HEK293 (cell line): Measurements from ENCODE around the gene PIGS.

Source experiments
- CTCF ChIA-PET: fragments of 350-600 bp; formaldehyde crosslinking; extraction: SDS; loops from one replicate; lab custom pipeline; 2021; ENCODE audit warnings: antibody characterized with exemption; lab: Yijun Ruan, JAX
- POLR2A ChIA-PET: fragments of 300-600 bp; formaldehyde crosslinking; extraction: SDS; loops from one replicate; lab custom pipeline; 2020; ENCODE audit warnings: antibody characterized with exemption, inconsistent platforms; lab: Yijun Ruan, JAX
- H3K27ac ChIP-seq: fragments of 200-500 bp; sonication (Bioruptor generic); 2 replicates; pipeline ENCODE4 v1.5.1; 2014; ENCODE audit warnings: low read depth, low read length, control low read depth, inconsistent platforms; ENCODE audit errors: extremely low read depth
- H3K36me3 ChIP-seq, 2 experiments: fragments of 200-500 bp in 1 of 2; sonication (Bioruptor generic) in 1 of 2; 1 replicate in 1 of 2; 2 replicates in 1 of 2; pipeline ENCODE4 v1.5.1; 2014 to 2017; ENCODE audit warnings: inconsistent platforms in 2 of 2, low read length in 2 of 2; ENCODE audit not compliant: control insufficient read depth in 2 of 2, insufficient read depth in 1 of 2
- H3K4me1 ChIP-seq: fragments of 200-500 bp; sonication (Bioruptor generic); 2 replicates; pipeline ENCODE4 v1.5.1; 2014; ENCODE audit warnings: mild to moderate bottlenecking, low read length, inconsistent platforms; ENCODE audit not compliant: control insufficient read depth, insufficient read depth
- H3K4me3 ChIP-seq: 2 replicates; pipeline ENCODE4 v1.5.1; 2011; ENCODE audit warnings: low read depth, mild to moderate bottlenecking, control low read depth, low read length, moderate library complexity
- H3K9me3 ChIP-seq: fragments of 200-500 bp; sonication (Bioruptor generic); 2 replicates; pipeline ENCODE4 v1.5.1; 2014; ENCODE audit warnings: low read depth, low read length, inconsistent platforms; ENCODE audit not compliant: control insufficient read depth, insufficient read depth
- KLF10 ChIP-seq: fragments of 450-650 bp; IDR thresholded peaks from 2 replicates; pipeline ENCODE4 v1.5.1; 2018; ENCODE audit warnings: missing biosample characterization, mild to moderate bottlenecking, missing genetic modification characterization
- KLF16 ChIP-seq: fragments of 450-650 bp; formaldehyde crosslinking; IDR thresholded peaks from 2 replicates; pipeline ENCODE4 v1.5.1; 2017; ENCODE audit warnings: missing biosample characterization, missing genetic modification characterization
- KLF9 ChIP-seq: fragments of 450-650 bp; formaldehyde crosslinking; IDR thresholded peaks from 2 replicates; pipeline ENCODE4 v1.5.1; 2016; ENCODE audit warnings: missing biosample characterization, missing genetic modification characterization, low read depth
- MZF1 ChIP-seq: fragments of 450-650 bp; formaldehyde crosslinking; IDR thresholded peaks from 2 replicates; pipeline ENCODE4 v1.5.1; 2017; ENCODE audit warnings: missing biosample characterization, missing genetic modification characterization, borderline replicate concordance
- OSR2 ChIP-seq: fragments of 450-650 bp; formaldehyde crosslinking; IDR thresholded peaks from 2 replicates; pipeline ENCODE4 v1.5.1; 2016; ENCODE audit warnings: missing biosample characterization, missing genetic modification characterization
- SP3 ChIP-seq: fragments of 450-650 bp; formaldehyde crosslinking; IDR thresholded peaks from 2 replicates; pipeline ENCODE4 v1.5.1; 2016; ENCODE audit warnings: missing biosample characterization, missing genetic modification characterization
- SP7 ChIP-seq: fragments of 450-650 bp; formaldehyde crosslinking; IDR thresholded peaks from 2 replicates; pipeline ENCODE4 v1.5.1; 2016; ENCODE audit warnings: missing biosample characterization, missing genetic modification characterization
- TRIM28 ChIP-seq: IDR thresholded peaks from 2 replicates; pipeline ENCODE4 v1.6.1; 2011; ENCODE audit warnings: low read length, control low read depth, borderline replicate concordance
- WT1 ChIP-seq: fragments of 450-650 bp; formaldehyde crosslinking; IDR thresholded peaks from 2 replicates; pipeline ENCODE4 v1.5.1; 2016; ENCODE audit warnings: missing biosample characterization, missing genetic modification characterization
- YY1 ChIP-seq: fragments of 450-650 bp; formaldehyde crosslinking; IDR thresholded peaks from 2 replicates; pipeline ENCODE4 v1.5.1; 2018; ENCODE audit warnings: missing biosample characterization, missing genetic modification characterization
- YY2 ChIP-seq: fragments of 450-650 bp; formaldehyde crosslinking; IDR thresholded peaks from 2 replicates; pipeline ENCODE4 v1.5.1; 2016; ENCODE audit warnings: missing biosample characterization, missing genetic modification characterization
- ZBTB17 ChIP-seq: fragments of 450-650 bp; formaldehyde crosslinking; IDR thresholded peaks from 2 replicates; pipeline ENCODE4 v1.5.1; 2016; ENCODE audit warnings: missing biosample characterization, missing genetic modification characterization
- ZBTB20 ChIP-seq: fragments of 450-650 bp; formaldehyde crosslinking; IDR thresholded peaks from 2 replicates; pipeline ENCODE4 v1.5.1; 2016; ENCODE audit warnings: missing biosample characterization, missing genetic modification characterization
- ZBTB8A ChIP-seq: fragments of 450-650 bp; formaldehyde crosslinking; IDR thresholded peaks from 2 replicates; pipeline ENCODE4 v1.5.1; 2016; ENCODE audit warnings: missing biosample characterization, missing genetic modification characterization
- ZEB2 ChIP-seq: fragments of 450-650 bp; formaldehyde crosslinking; IDR thresholded peaks from 2 replicates; pipeline ENCODE4 v1.5.1; 2016; ENCODE audit warnings: missing biosample characterization, missing genetic modification characterization
- ZFHX2 ChIP-seq: fragments of 450-650 bp; formaldehyde crosslinking; conservative IDR thresholded peaks from 2 replicates; pipeline ENCODE4 v1.5.1; 2016; ENCODE audit warnings: missing biosample characterization, missing genetic modification characterization
- ZIC2 ChIP-seq: fragments of 450-650 bp; formaldehyde crosslinking; IDR thresholded peaks from 2 replicates; pipeline ENCODE4 v1.5.1; 2016; ENCODE audit warnings: missing biosample characterization, missing genetic modification characterization
- ZNF214 ChIP-seq: fragments of 450-650 bp; formaldehyde crosslinking; IDR thresholded peaks from 2 replicates; pipeline ENCODE4 v1.5.1; 2017; ENCODE audit warnings: missing biosample characterization, mild to moderate bottlenecking, missing genetic modification characterization, borderline replicate concordance
- ZNF335 ChIP-seq: fragments of 450-650 bp; formaldehyde crosslinking; conservative IDR thresholded peaks from 2 replicates; pipeline ENCODE4 v1.5.1; 2016; ENCODE audit warnings: missing biosample characterization, missing genetic modification characterization
- ZNF366 ChIP-seq: fragments of 450-650 bp; formaldehyde crosslinking; conservative IDR thresholded peaks from 2 replicates; pipeline ENCODE4 v1.5.1; 2016; ENCODE audit warnings: missing biosample characterization, missing genetic modification characterization
- ZNF529 ChIP-seq: fragments of 450-650 bp; formaldehyde crosslinking; IDR thresholded peaks from 2 replicates; pipeline ENCODE4 v1.5.1; 2017; ENCODE audit warnings: missing genetic modification characterization, missing biosample characterization; ENCODE audit not compliant: insufficient replicate concordance
- ZNF548 ChIP-seq: fragments of 450-650 bp; formaldehyde crosslinking; IDR thresholded peaks from 2 replicates; pipeline ENCODE4 v1.5.1; 2016; ENCODE audit warnings: missing biosample characterization, missing genetic modification characterization
- ZNF561 ChIP-seq: fragments of 450-650 bp; IDR thresholded peaks from 2 replicates; pipeline ENCODE4 v1.5.1; 2018; ENCODE audit warnings: missing biosample characterization, missing genetic modification characterization, borderline replicate concordance
- ZNF629 ChIP-seq: fragments of 450-650 bp; formaldehyde crosslinking; IDR thresholded peaks from 2 replicates; pipeline ENCODE4 v1.5.1; 2017; ENCODE audit warnings: missing biosample characterization, missing genetic modification characterization
- ZNF768 ChIP-seq: fragments of 450-650 bp; formaldehyde crosslinking; IDR thresholded peaks from 2 replicates; pipeline ENCODE4 v1.5.1; 2018; ENCODE audit warnings: missing biosample characterization, mild to moderate bottlenecking, missing genetic modification characterization
- ZNF777 ChIP-seq: fragments of 450-650 bp; formaldehyde crosslinking; IDR thresholded peaks from 2 replicates; pipeline ENCODE4 v1.5.1; 2017; ENCODE audit warnings: missing biosample characterization, missing genetic modification characterization, borderline replicate concordance
- ZSCAN30 ChIP-seq: fragments of 450-650 bp; IDR thresholded peaks from 2 replicates; pipeline ENCODE4 v1.5.1; 2018; ENCODE audit warnings: missing biosample characterization, mild to moderate bottlenecking, missing genetic modification characterization, moderate library complexity
- TF ChIP-seq, protein P1 (sequence below): fragments of 450-650 bp; formaldehyde crosslinking; conservative IDR thresholded peaks from 2 replicates; pipeline ENCODE4 v1.5.1; 2016; ENCODE audit warnings: low read depth, missing biosample characterization, missing genetic modification characterization
- TF ChIP-seq, protein P2 (sequence below): sonication (generic); formaldehyde crosslinking; IDR thresholded peaks from 2 replicates; pipeline ENCODE4 v1.8.1; 2022; ENCODE audit warnings: mild to moderate bottlenecking, moderate library complexity, missing genetic modification reagents
- TF ChIP-seq, protein P3 (sequence below): IDR thresholded peaks from 2 replicates; pipeline ENCODE4 v1.6.1; 2011; ENCODE audit warnings: mild to moderate bottlenecking, low read depth, low read length, borderline replicate concordance
- TF ChIP-seq, protein P4 (sequence below): fragments of 450-650 bp; formaldehyde crosslinking; IDR thresholded peaks from 2 replicates; pipeline ENCODE4 v1.5.1; 2016; ENCODE audit warnings: missing biosample characterization, missing genetic modification characterization

Gene PIGS

DNA sequence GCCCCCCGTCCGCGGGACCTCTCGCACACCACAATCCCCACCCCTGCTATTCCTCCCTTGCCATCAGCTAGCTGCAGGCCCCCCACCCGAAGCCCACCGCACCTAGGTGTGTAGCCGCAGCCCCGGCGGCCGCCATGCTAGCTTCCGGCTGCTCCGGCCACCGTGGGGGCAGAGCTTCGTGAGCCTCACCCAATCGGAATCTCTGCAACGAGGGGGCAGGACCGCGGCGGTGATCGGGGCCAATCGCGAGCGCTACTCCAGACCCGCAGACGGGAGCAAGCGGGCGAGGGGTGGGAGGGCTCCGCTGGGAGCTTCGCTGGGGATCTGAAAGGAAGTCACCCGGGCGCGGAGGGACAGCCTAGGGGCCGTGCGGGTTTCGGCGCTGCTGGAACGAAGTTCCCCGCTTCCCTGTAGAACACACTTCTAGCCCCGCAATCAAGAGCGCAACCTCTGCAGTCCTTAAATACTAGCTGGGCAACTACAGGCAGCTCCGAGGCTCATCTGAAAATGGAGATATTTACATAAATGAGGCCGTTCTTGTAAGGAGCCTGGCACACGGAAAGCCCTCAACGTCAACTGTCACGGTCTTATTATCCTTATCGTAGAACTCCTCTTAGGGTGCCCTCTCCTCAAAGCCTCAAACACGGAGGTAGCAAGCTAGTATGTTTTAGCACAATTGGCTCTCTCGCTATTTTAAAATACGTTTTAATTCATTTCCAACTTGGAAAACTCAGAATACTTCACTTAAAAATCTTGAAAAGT is at the start of gene PIGS:
TSS of gene PIGS (minus strand) at position 164 of the 762 bp plus-strand sequence. CDS start at position 136, 28 bp downstream.
- H3K27ac ChIP-seq: peak within 1 kb of the TSS; percentile 84
- 0 out of 2 replicates have a peak, but pooled peaks have one; percentile 8 for TF ChIP-seq KLF9
- TF ChIP-seq, protein P1, sequence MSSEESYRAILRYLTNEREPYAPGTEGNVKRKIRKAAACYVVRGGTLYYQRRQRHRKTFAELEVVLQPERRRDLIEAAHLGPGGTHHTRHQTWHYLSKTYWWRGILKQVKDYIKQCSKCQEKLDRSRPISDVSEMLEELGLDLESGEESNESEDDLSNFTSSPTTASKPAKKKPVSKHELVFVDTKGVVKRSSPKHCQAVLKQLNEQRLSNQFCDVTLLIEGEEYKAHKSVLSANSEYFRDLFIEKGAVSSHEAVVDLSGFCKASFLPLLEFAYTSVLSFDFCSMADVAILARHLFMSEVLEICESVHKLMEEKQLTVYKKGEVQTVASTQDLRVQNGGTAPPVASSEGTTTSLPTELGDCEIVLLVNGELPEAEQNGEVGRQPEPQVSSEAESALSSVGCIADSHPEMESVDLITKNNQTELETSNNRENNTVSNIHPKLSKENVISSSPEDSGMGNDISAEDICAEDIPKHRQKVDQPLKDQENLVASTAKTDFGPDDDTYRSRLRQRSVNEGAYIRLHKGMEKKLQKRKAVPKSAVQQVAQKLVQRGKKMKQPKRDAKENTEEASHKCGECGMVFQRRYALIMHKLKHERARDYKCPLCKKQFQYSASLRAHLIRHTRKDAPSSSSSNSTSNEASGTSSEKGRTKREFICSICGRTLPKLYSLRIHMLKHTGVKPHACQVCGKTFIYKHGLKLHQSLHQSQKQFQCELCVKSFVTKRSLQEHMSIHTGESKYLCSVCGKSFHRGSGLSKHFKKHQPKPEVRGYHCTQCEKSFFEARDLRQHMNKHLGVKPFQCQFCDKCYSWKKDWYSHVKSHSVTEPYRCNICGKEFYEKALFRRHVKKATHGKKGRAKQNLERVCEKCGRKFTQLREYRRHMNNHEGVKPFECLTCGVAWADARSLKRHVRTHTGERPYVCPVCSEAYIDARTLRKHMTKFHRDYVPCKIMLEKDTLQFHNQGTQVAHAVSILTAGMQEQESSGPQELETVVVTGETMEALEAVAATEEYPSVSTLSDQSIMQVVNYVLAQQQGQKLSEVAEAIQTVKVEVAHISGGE (tag by site-specific recombination): peak; percentile 96
- 0 out of 2 replicates have a peak, but pooled peaks have one; percentile 12 for TF ChIP-seq KLF16 (tag by site-specific recombination)
- TF ChIP-seq ZNF529: no peak
- TF ChIP-seq SP3: peak; percentile 63
- TF ChIP-seq ZSCAN30 (tag by site-specific recombination): peak; percentile 50
- TF ChIP-seq ZNF366 (tag by site-specific recombination): peak; percentile 88
- 0 out of 2 replicates have a peak, but pooled peaks have one; percentile 6 for TF ChIP-seq ZIC2 (tag by site-specific recombination)
- TF ChIP-seq ZFHX2 (tag by site-specific recombination): no peak; the same call in 1 of the 2 replicates
- TF ChIP-seq OSR2 (tag by site-specific recombination): peak; percentile 62; the same call in 1 of the 2 replicates
- peak; percentile 68; the same call in 1 of the 2 replicates for TF ChIP-seq TRIM28
- peak; percentile 90 for TF ChIP-seq YY2 (tag by site-specific recombination)
- peak; percentile 86 for TF ChIP-seq YY1 (tag by site-specific recombination)
- TF ChIP-seq, protein P2, sequence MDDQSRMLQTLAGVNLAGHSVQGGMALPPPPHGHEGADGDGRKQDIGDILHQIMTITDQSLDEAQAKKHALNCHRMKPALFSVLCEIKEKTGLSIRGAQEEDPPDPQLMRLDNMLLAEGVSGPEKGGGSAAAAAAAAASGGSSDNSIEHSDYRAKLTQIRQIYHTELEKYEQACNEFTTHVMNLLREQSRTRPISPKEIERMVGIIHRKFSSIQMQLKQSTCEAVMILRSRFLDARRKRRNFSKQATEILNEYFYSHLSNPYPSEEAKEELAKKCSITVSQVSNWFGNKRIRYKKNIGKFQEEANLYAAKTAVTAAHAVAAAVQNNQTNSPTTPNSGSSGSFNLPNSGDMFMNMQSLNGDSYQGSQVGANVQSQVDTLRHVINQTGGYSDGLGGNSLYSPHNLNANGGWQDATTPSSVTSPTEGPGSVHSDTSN (CRISPR knock-in tag): peak; percentile 82; the same call in 1 of the 2 replicates
- 0 out of 2 replicates have a peak, but pooled peaks have one; percentile 10 for TF ChIP-seq ZNF629 (tag by site-specific recombination)
- TF ChIP-seq ZNF777 (tag by site-specific recombination): no peak
- no peak for TF ChIP-seq ZNF214 (tag by site-specific recombination)
- peak; percentile 50; the same call in 1 of the 2 replicates for TF ChIP-seq MZF1 (tag by site-specific recombination)
- TF ChIP-seq KLF10 (tag by site-specific recombination): peak; percentile 94
- TF ChIP-seq, protein P3, sequence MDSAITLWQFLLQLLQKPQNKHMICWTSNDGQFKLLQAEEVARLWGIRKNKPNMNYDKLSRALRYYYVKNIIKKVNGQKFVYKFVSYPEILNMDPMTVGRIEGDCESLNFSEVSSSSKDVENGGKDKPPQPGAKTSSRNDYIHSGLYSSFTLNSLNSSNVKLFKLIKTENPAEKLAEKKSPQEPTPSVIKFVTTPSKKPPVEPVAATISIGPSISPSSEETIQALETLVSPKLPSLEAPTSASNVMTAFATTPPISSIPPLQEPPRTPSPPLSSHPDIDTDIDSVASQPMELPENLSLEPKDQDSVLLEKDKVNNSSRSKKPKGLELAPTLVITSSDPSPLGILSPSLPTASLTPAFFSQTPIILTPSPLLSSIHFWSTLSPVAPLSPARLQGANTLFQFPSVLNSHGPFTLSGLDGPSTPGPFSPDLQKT: no peak; the same call in 1 of the 2 replicates
- peak; percentile 64; the same call in 1 of the 2 replicates for TF ChIP-seq ZEB2 (tag by site-specific recombination)
- TF ChIP-seq ZNF768: no peak
- TF ChIP-seq ZNF335 (tag by site-specific recombination): peak; percentile 94
- TF ChIP-seq ZNF548 (tag by site-specific recombination): no peak
- TF ChIP-seq, protein P4, sequence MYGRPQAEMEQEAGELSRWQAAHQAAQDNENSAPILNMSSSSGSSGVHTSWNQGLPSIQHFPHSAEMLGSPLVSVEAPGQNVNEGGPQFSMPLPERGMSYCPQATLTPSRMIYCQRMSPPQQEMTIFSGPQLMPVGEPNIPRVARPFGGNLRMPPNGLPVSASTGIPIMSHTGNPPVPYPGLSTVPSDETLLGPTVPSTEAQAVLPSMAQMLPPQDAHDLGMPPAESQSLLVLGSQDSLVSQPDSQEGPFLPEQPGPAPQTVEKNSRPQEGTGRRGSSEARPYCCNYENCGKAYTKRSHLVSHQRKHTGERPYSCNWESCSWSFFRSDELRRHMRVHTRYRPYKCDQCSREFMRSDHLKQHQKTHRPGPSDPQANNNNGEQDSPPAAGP (tag by site-specific recombination): 0 out of 2 replicates have a peak, but pooled peaks have one; percentile 5
- 0 out of 2 replicates have a peak, but pooled peaks have one; percentile 2 for TF ChIP-seq WT1 (tag by site-specific recombination)
- TF ChIP-seq ZBTB8A (tag by site-specific recombination): peak; percentile 4; the same call in 1 of the 2 replicates
- TF ChIP-seq ZBTB17 (tag by site-specific recombination): peak; percentile 50
- TF ChIP-seq ZBTB20 (tag by site-specific recombination): peak; percentile 72; the same call in 1 of the 2 replicates
- peak; percentile 37; the same call in 1 of the 2 replicates for TF ChIP-seq SP7 (tag by site-specific recombination)
- peak; percentile 75 for TF ChIP-seq ZNF561 (tag by site-specific recombination)

More for the DNA sequence above, at the start of gene PIGS:
- ChIA-PET POLR2A (interaction anchor here (0.5 to 3.9 kb wide), 24 partner anchors 8 to 779 kb away, joined by 3 to 68 read pairs (median 7); partner anchors contain the start of genes BLTP2, IFT20, POLDIP2 and RPL23A), CTCF (interaction anchor here (0.6 to 4.5 kb wide), 9 partner anchors 18 to 76 kb away, joined by 3 to 26 read pairs (median 4); no protein-coding TSS in a partner anchor)
- Histone ChIP-seq H3K4me1 (peaks cover 11% of the 10 kb centered on the region), H3K9me3 (no peaks in the 10 kb centered on the region), H3K36me3 (peaks cover 32 to 37% of the 10 kb centered on the region in 2 experiments), H3K4me3 (peak within 1 kb of the TSS; percentile 73)
